ENCODE data around the gene HAL.

- TF ChIP-seq CTCF (IDR thresholded peaks at IDR 0.05) (no peak), ZNF281 (CRISPR knock-in tag; IDR thresholded peaks at IDR 0.05) (no peak), SP1 (CRISPR knock-in tag; conservative IDR thresholded peaks at IDR 0.05) (no peak), CREM (CRISPR knock-in tag; IDR thresholded peaks at IDR 0.05) (no peak), ZNF425 (CRISPR knock-in tag; conservative IDR thresholded peaks at IDR 0.05) (no peak), MYBL2 (CRISPR knock-in tag; IDR thresholded peaks at IDR 0.05) (no peak), FOXP1 (CRISPR knock-in tag; IDR thresholded peaks at IDR 0.05; ENCODE audit: borderline replicate concordance) (no peak), PREB (CRISPR knock-in tag; IDR thresholded peaks at IDR 0.05; ENCODE audit: borderline replicate concordance) (no peak), AR (CRISPR knock-in tag; IDR thresholded peaks at IDR 0.05) (no peak), ATF3 (CRISPR knock-in tag; conservative IDR thresholded peaks at IDR 0.05) (no peak), JUN (CRISPR knock-in tag; IDR thresholded peaks at IDR 0.05) (no peak)
Observed at GRCh38 chr12:95967301-95967700, 28.8 kb downstream of the HAL start.

Data from WTC11 (cell line).